ENCODE measurements around the gene NUP62.

GRCh38 chr19:49931293-49932040 lies 2.2 kb upstream of the NUP62 start:
- TF ChIP-seq RAD21 (IDR thresholded peaks at IDR 0.05; ENCODE audit: low read length) = no peak
- no peak for TF ChIP-seq POLR2A (IDR thresholded peaks at IDR 0.05; ENCODE audit: low read depth, low read length)
- TF ChIP-seq CTCF (conservative IDR thresholded peaks at IDR 0.05; ENCODE audit: low read depth, low read length) = no peak
- no peak for TF ChIP-seq MAFK (IDR thresholded peaks at IDR 0.05; ENCODE audit: low read depth, low read length)
- no peak for TF ChIP-seq FOS (IDR thresholded peaks at IDR 0.05; ENCODE audit: low read depth, low read length)
- no peak for TF ChIP-seq BHLHE40 (IDR thresholded peaks at IDR 0.05; ENCODE audit: low read depth, low read length)
- no peak for TF ChIP-seq SMC3 (IDR thresholded peaks at IDR 0.05; ENCODE audit: low read depth, low read length)
- no peak for TF ChIP-seq RCOR1 (IDR thresholded peaks at IDR 0.05; ENCODE audit: insufficient replicate concordance, low read length)
- no peak for TF ChIP-seq CEBPB (IDR thresholded peaks at IDR 0.05; ENCODE audit: low read depth, low read length)
- TF ChIP-seq USF2 (IDR thresholded peaks at IDR 0.05; ENCODE audit: low read depth, low read length) = no peak
